GM21360 (cell line): Measurements from ENCODE around the gene GARIN1A.
"Not testable (repeated sequence)": the region's sequence is repeated elsewhere in the genome, so short reads cannot be mapped to it uniquely, and the experiment has no call there.

Experiments used
- ATAC-seq: cut with Tn5 transposase; IDR thresholded peaks from one replicate; pipeline ENCODE4 v1.9.1; 2021; ENCODE audit warnings: mild to moderate bottlenecking, moderate library complexity; ENCODE audit not compliant: unreplicated experiment

The GARIN1A gene

GRCh38 chr7:128681794-128682537 lies 9.9 kb downstream of the GARIN1A start:
- ATAC-seq = no peak

GRCh38 chr7:128683270-128683669 lies 11.2 kb downstream of the GARIN1A start:
- ATAC-seq = not testable (repeated sequence)

- ATAC-seq = not testable (repeated sequence)
These were observed 11.6 kb downstream of the GARIN1A start for GRCh38 chr7:128683738-128684137.

- ATAC-seq = no peak
These were observed 15.0 kb downstream of the GARIN1A start for GRCh38 chr7:128687131-128687530.

- ATAC-seq = no peak
These were observed 16.4 kb downstream of the GARIN1A start for GRCh38 chr7:128688492-128688891.

- not testable (repeated sequence) for ATAC-seq
These were observed 17.3 kb downstream of the GARIN1A start for GRCh38 chr7:128689161-128689935.

- ATAC-seq = no peak
These were observed 19.1 kb downstream of the GARIN1A start for GRCh38 chr7:128691227-128691626.

GRCh38 chr7:128692623-128693270 lies 20.7 kb downstream of the GARIN1A start:
- ATAC-seq = no peak

GRCh38 chr7:128693373-128694015 lies 21.4 kb downstream of the GARIN1A start:
- no peak for ATAC-seq

GRCh38 chr7:128694738-128695137 lies 22.6 kb downstream of the GARIN1A start:
- no peak for ATAC-seq

- no peak for ATAC-seq
These were observed 25.3 kb downstream of the GARIN1A start for GRCh38 chr7:128697302-128697905.

GRCh38 chr7:128699196-128699712 lies 27.2 kb downstream of the GARIN1A start:
- ATAC-seq = no peak

- no peak for ATAC-seq
These were observed 27.8 kb downstream of the GARIN1A start for GRCh38 chr7:128699895-128700294.

GRCh38 chr7:128701062-128701785 lies 29.1 kb downstream of the GARIN1A start:
- ATAC-seq = no peak

- ATAC-seq = no peak
These were observed 31.6 kb downstream of the GARIN1A start for GRCh38 chr7:128703609-128704241.

- ATAC-seq = no peak
These were observed 33.8 kb downstream of the GARIN1A start for GRCh38 chr7:128705891-128706333.

GRCh38 chr7:128707752-128708151 lies 35.7 kb downstream of the GARIN1A start:
- ATAC-seq = no peak

- no peak for ATAC-seq
These were observed 36.1 kb downstream of the GARIN1A start for GRCh38 chr7:128708235-128708634.

GRCh38 chr7:128708824-128709223 lies 36.7 kb downstream of the GARIN1A start:
- no peak for ATAC-seq
